Esophagus squamous epithelium (tissue), 4 donors: Measurements from ENCODE around the gene CYB5B.

ENCODE experiments used
- POLR2A ChIP-seq, 4 donors: fragments of 450-650 bp; IDR thresholded peaks; one replicate each; pipeline ENCODE4 v1.6.1; 2017; ENCODE audit warnings: antibody characterized with exemption in 4 of 4, mild to moderate bottlenecking in 4 of 4, moderate library complexity in 3 of 4
- TF ChIP-seq, protein P1 (sequence below), 6 experiments: fragments of 450-650 bp in 4 of 6; fragments of 200-600 bp in 2 of 6; sonication (generic) in 2 of 6; IDR thresholded peaks; one replicate each; pipeline ENCODE4 v1.5.1; 2016 to 2019; ENCODE audit warnings: antibody characterized with exemption in 6 of 6, mild to moderate bottlenecking in 4 of 6, moderate library complexity in 4 of 6

GRCh38 chr16:69399361-69399760 is 25.1 kb upstream of the CYB5B start:
- TF ChIP-seq POLR2A (IDR thresholded peaks at IDR 0.05), result no peak
- TF ChIP-seq, protein P1, sequence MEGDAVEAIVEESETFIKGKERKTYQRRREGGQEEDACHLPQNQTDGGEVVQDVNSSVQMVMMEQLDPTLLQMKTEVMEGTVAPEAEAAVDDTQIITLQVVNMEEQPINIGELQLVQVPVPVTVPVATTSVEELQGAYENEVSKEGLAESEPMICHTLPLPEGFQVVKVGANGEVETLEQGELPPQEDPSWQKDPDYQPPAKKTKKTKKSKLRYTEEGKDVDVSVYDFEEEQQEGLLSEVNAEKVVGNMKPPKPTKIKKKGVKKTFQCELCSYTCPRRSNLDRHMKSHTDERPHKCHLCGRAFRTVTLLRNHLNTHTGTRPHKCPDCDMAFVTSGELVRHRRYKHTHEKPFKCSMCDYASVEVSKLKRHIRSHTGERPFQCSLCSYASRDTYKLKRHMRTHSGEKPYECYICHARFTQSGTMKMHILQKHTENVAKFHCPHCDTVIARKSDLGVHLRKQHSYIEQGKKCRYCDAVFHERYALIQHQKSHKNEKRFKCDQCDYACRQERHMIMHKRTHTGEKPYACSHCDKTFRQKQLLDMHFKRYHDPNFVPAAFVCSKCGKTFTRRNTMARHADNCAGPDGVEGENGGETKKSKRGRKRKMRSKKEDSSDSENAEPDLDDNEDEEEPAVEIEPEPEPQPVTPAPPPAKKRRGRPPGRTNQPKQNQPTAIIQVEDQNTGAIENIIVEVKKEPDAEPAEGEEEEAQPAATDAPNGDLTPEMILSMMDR (IDR thresholded peaks at IDR 0.05), result no peak
